WTC11 (cell line): ENCODE results near the gene IL17RC. TPM values are rescaled to one million over a fixed set of nuclear protein-coding genes. Genes with fewer than 3 reads are reported as not detected.

Experiments used
- ESRRA ChIP-seq: sonication (generic); formaldehyde crosslinking; IDR thresholded peaks from 2 replicates; pipeline ENCODE4 v1.8.1; 2022; ENCODE audit warnings: mild to moderate bottlenecking, missing genetic modification reagents, borderline replicate concordance
- FOXJ3 ChIP-seq: sonication (generic); formaldehyde crosslinking; IDR thresholded peaks from 2 replicates; pipeline ENCODE4 v1.9.0; 2021; ENCODE audit warnings: missing genetic modification reagents, mild to moderate bottlenecking, borderline replicate concordance
- GABPB1 ChIP-seq: sonication (generic); formaldehyde crosslinking; IDR thresholded peaks from 2 replicates; pipeline ENCODE4 v1.8.1; 2023; ENCODE audit warnings: mild to moderate bottlenecking, missing genetic modification reagents
- IRF2 ChIP-seq: sonication (generic); formaldehyde crosslinking; IDR thresholded peaks from 2 replicates; pipeline ENCODE4 v1.8.0; 2022; ENCODE audit warnings: low read depth, missing genetic modification reagents, borderline replicate concordance
- JAZF1 ChIP-seq: fragments of 250-450 bp; sonication (Bioruptor Pico); IDR thresholded peaks from 2 replicates; pipeline ENCODE4 v1.9.0; 2021; ENCODE audit warnings: moderate library complexity, mild to moderate bottlenecking, inconsistent platforms
- ZNF219 ChIP-seq: sonication (generic); formaldehyde crosslinking; IDR thresholded peaks from 2 replicates; pipeline ENCODE4 v1.8.0; 2023; ENCODE audit warnings: missing genetic modification reagents, mild to moderate bottlenecking, borderline replicate concordance
- ZNF317 ChIP-seq: sonication (generic); formaldehyde crosslinking; IDR thresholded peaks from 2 replicates; pipeline ENCODE4 v1.8.1; 2023; ENCODE audit warnings: low read depth, mild to moderate bottlenecking, moderate library complexity, missing genetic modification reagents, borderline replicate concordance
- ZNF396 ChIP-seq: fragments of 250-450 bp; sonication (Bioruptor Pico); IDR thresholded peaks from 2 replicates; pipeline ENCODE4 v1.8.0; 2021; ENCODE audit warnings: mild to moderate bottlenecking, moderate library complexity, borderline replicate concordance
- total RNA-seq: library from RNA; stranded (reverse); gene quantifications from 3 replicates; pipeline ENCODE4 v1.2.3, GENCODE V29; 2021
- TF ChIP-seq, protein P1 (sequence below): sonication (generic); formaldehyde crosslinking; IDR thresholded peaks from 2 replicates; pipeline ENCODE4 v1.8.1; 2022; ENCODE audit warnings: mild to moderate bottlenecking, moderate library complexity, missing genetic modification reagents
- TF ChIP-seq, protein P2 (sequence below): sonication (generic); formaldehyde crosslinking; IDR thresholded peaks from 2 replicates; pipeline ENCODE4 v1.8.1; 2022; ENCODE audit warnings: low read depth, mild to moderate bottlenecking, moderate library complexity, missing genetic modification reagents, borderline replicate concordance
- TF ChIP-seq, protein P3 (sequence below): fragments of 250-450 bp; sonication (Bioruptor Pico); IDR thresholded peaks from 2 replicates; pipeline ENCODE4 v1.9.0; 2021; ENCODE audit warnings: mild to moderate bottlenecking
- TF ChIP-seq, protein P4 (sequence below): fragments of 250-450 bp; sonication (Bioruptor Pico); IDR thresholded peaks from 2 replicates; pipeline ENCODE4 v1.9.0; 2021; ENCODE audit warnings: moderate library complexity, mild to moderate bottlenecking, inconsistent platforms, borderline replicate concordance
- TF ChIP-seq, protein P5 (sequence below): sonication (generic); formaldehyde crosslinking; IDR thresholded peaks from 2 replicates; pipeline ENCODE4 v1.8.1; 2023; ENCODE audit warnings: mild to moderate bottlenecking, missing genetic modification reagents, borderline replicate concordance
- TF ChIP-seq, protein P6 (sequence below): fragments of 250-450 bp; sonication (Bioruptor Pico); IDR thresholded peaks from 2 replicates; pipeline ENCODE4 v1.9.0; 2021; ENCODE audit warnings: mild to moderate bottlenecking, borderline replicate concordance
- TF ChIP-seq, protein P7 (sequence below): fragments of 200-600 bp; IDR thresholded peaks from 2 replicates; pipeline ENCODE4 v1.8.0; 2022; ENCODE audit warnings: antibody characterized with exemption
- TF ChIP-seq, protein P8 (sequence below): sonication (generic); formaldehyde crosslinking; IDR thresholded peaks from 2 replicates; pipeline ENCODE4 v1.8.0; 2022; ENCODE audit warnings: mild to moderate bottlenecking, missing genetic modification reagents

IL17RC gene
- total RNA-seq, 1 experiment from 2014 or later = 10.1 TPM

DNA sequence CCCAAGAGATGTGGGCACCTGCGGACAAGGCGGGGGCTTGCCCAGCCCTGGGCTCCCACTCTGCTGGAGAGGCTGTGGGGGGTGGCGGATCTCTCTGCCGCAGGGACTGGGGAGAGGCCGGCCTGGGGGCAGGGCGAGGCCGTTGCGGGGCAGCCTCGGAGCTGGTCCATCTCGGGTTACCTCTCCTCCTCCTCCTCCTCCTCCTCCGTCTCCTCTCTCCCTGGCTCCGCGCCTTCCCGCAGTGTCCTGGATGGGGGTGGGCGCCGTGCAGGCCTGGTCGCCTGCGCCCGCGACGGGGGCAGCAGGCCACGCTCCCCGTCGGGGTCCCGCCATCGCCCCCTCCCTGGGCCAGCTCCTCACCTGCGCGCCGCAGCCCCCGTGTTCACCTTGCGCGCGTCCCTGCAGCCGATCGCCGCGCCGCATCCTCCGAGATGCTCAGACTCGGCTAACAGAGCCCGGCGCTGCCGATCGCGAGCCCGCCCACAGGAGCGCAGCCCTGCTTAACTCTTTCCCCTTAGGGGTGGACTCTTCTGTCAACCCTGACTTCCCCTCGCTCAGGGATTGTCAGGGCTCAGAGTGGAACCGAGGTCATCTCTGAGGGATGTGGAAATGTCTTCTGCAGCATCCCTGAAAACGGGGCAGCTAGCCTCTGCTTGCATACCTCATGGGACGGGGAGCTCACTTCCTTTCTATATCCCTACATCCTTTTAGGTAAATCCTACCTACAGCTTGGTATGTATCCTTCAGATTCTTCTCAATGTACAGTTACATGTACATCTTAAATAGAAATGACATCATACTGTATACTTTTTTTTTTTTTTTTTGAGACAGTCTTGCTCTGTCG lies 35.3 kb downstream of the IL17RC start, which contains the start of gene PRRT3 (continued):
- TF ChIP-seq FOXJ3 (CRISPR knock-in tag) (no peak), GABPB1 (no peak), IRF2 (no peak), ZNF219 (CRISPR knock-in tag) (0 out of 2 replicates have a peak, but pooled peaks have one; percentile 63), ZNF396 (CRISPR knock-in tag) (no peak), ESRRA (CRISPR knock-in tag) (no peak), ZNF317 (CRISPR knock-in tag) (no peak), JAZF1 (CRISPR knock-in tag) (no peak)
- TF ChIP-seq, protein P1, sequence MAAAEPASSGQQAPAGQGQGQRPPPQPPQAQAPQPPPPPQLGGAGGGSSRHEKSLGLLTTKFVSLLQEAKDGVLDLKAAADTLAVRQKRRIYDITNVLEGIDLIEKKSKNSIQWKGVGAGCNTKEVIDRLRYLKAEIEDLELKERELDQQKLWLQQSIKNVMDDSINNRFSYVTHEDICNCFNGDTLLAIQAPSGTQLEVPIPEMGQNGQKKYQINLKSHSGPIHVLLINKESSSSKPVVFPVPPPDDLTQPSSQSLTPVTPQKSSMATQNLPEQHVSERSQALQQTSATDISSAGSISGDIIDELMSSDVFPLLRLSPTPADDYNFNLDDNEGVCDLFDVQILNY (CRISPR knock-in tag) = 0 out of 2 replicates have a peak, but pooled peaks have one; percentile 47
- TF ChIP-seq, protein P2, sequence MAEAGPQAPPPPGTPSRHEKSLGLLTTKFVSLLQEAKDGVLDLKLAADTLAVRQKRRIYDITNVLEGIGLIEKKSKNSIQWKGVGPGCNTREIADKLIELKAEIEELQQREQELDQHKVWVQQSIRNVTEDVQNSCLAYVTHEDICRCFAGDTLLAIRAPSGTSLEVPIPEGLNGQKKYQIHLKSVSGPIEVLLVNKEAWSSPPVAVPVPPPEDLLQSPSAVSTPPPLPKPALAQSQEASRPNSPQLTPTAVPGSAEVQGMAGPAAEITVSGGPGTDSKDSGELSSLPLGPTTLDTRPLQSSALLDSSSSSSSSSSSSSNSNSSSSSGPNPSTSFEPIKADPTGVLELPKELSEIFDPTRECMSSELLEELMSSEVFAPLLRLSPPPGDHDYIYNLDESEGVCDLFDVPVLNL = 0 out of 2 replicates have a peak, but pooled peaks have one; percentile 60
- TF ChIP-seq, protein P3, sequence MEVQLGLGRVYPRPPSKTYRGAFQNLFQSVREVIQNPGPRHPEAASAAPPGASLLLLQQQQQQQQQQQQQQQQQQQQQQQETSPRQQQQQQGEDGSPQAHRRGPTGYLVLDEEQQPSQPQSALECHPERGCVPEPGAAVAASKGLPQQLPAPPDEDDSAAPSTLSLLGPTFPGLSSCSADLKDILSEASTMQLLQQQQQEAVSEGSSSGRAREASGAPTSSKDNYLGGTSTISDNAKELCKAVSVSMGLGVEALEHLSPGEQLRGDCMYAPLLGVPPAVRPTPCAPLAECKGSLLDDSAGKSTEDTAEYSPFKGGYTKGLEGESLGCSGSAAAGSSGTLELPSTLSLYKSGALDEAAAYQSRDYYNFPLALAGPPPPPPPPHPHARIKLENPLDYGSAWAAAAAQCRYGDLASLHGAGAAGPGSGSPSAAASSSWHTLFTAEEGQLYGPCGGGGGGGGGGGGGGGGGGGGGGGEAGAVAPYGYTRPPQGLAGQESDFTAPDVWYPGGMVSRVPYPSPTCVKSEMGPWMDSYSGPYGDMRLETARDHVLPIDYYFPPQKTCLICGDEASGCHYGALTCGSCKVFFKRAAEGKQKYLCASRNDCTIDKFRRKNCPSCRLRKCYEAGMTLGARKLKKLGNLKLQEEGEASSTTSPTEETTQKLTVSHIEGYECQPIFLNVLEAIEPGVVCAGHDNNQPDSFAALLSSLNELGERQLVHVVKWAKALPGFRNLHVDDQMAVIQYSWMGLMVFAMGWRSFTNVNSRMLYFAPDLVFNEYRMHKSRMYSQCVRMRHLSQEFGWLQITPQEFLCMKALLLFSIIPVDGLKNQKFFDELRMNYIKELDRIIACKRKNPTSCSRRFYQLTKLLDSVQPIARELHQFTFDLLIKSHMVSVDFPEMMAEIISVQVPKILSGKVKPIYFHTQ (CRISPR knock-in tag) = no peak
- TF ChIP-seq, protein P4, sequence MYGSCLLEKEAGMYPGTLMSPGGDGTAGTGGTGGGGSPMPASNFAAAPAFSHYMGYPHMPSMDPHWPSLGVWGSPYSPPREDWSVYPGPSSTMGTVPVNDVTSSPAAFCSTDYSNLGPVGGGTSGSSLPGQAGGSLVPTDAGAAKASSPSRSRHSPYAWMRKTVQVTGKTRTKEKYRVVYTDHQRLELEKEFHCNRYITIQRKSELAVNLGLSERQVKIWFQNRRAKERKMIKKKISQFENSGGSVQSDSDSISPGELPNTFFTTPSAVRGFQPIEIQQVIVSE (CRISPR knock-in tag) = no peak
- TF ChIP-seq, protein P5, sequence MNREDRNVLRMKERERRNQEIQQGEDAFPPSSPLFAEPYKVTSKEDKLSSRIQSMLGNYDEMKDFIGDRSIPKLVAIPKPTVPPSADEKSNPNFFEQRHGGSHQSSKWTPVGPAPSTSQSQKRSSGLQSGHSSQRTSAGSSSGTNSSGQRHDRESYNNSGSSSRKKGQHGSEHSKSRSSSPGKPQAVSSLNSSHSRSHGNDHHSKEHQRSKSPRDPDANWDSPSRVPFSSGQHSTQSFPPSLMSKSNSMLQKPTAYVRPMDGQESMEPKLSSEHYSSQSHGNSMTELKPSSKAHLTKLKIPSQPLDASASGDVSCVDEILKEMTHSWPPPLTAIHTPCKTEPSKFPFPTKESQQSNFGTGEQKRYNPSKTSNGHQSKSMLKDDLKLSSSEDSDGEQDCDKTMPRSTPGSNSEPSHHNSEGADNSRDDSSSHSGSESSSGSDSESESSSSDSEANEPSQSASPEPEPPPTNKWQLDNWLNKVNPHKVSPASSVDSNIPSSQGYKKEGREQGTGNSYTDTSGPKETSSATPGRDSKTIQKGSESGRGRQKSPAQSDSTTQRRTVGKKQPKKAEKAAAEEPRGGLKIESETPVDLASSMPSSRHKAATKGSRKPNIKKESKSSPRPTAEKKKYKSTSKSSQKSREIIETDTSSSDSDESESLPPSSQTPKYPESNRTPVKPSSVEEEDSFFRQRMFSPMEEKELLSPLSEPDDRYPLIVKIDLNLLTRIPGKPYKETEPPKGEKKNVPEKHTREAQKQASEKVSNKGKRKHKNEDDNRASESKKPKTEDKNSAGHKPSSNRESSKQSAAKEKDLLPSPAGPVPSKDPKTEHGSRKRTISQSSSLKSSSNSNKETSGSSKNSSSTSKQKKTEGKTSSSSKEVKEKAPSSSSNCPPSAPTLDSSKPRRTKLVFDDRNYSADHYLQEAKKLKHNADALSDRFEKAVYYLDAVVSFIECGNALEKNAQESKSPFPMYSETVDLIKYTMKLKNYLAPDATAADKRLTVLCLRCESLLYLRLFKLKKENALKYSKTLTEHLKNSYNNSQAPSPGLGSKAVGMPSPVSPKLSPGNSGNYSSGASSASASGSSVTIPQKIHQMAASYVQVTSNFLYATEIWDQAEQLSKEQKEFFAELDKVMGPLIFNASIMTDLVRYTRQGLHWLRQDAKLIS = 0 out of 2 replicates have a peak, but pooled peaks have one; percentile 21
- TF ChIP-seq, protein P6, sequence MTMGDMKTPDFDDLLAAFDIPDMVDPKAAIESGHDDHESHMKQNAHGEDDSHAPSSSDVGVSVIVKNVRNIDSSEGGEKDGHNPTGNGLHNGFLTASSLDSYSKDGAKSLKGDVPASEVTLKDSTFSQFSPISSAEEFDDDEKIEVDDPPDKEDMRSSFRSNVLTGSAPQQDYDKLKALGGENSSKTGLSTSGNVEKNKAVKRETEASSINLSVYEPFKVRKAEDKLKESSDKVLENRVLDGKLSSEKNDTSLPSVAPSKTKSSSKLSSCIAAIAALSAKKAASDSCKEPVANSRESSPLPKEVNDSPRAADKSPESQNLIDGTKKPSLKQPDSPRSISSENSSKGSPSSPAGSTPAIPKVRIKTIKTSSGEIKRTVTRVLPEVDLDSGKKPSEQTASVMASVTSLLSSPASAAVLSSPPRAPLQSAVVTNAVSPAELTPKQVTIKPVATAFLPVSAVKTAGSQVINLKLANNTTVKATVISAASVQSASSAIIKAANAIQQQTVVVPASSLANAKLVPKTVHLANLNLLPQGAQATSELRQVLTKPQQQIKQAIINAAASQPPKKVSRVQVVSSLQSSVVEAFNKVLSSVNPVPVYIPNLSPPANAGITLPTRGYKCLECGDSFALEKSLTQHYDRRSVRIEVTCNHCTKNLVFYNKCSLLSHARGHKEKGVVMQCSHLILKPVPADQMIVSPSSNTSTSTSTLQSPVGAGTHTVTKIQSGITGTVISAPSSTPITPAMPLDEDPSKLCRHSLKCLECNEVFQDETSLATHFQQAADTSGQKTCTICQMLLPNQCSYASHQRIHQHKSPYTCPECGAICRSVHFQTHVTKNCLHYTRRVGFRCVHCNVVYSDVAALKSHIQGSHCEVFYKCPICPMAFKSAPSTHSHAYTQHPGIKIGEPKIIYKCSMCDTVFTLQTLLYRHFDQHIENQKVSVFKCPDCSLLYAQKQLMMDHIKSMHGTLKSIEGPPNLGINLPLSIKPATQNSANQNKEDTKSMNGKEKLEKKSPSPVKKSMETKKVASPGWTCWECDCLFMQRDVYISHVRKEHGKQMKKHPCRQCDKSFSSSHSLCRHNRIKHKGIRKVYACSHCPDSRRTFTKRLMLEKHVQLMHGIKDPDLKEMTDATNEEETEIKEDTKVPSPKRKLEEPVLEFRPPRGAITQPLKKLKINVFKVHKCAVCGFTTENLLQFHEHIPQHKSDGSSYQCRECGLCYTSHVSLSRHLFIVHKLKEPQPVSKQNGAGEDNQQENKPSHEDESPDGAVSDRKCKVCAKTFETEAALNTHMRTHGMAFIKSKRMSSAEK (CRISPR knock-in tag) = 0 out of 2 replicates have a peak, but pooled peaks have one; percentile 60
- TF ChIP-seq, protein P7, sequence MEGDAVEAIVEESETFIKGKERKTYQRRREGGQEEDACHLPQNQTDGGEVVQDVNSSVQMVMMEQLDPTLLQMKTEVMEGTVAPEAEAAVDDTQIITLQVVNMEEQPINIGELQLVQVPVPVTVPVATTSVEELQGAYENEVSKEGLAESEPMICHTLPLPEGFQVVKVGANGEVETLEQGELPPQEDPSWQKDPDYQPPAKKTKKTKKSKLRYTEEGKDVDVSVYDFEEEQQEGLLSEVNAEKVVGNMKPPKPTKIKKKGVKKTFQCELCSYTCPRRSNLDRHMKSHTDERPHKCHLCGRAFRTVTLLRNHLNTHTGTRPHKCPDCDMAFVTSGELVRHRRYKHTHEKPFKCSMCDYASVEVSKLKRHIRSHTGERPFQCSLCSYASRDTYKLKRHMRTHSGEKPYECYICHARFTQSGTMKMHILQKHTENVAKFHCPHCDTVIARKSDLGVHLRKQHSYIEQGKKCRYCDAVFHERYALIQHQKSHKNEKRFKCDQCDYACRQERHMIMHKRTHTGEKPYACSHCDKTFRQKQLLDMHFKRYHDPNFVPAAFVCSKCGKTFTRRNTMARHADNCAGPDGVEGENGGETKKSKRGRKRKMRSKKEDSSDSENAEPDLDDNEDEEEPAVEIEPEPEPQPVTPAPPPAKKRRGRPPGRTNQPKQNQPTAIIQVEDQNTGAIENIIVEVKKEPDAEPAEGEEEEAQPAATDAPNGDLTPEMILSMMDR = no peak
- TF ChIP-seq, protein P8, sequence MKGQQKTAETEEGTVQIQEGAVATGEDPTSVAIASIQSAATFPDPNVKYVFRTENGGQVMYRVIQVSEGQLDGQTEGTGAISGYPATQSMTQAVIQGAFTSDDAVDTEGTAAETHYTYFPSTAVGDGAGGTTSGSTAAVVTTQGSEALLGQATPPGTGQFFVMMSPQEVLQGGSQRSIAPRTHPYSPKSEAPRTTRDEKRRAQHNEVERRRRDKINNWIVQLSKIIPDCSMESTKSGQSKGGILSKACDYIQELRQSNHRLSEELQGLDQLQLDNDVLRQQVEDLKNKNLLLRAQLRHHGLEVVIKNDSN (CRISPR knock-in tag) = no peak; the same call in 1 of the 2 replicates
